GM04503 (cell line): ENCODE data around the gene CFAP65.

Source experiments
- DNase-seq: peaks from one replicate; pipeline ENCODE4 v3.0.0-alpha.2; 2012; ENCODE audit warnings: low read depth

The CFAP65 gene

GRCh38 chr2:219060821-219061791 is 19.8 kb upstream of the CFAP65 start, which contains the start of gene IHH:
IHH (minus strand) TSS chr2:219060921; CDS start chr2:219060467, 454 bp downstream.
- DNase-seq = no peak

DNA sequence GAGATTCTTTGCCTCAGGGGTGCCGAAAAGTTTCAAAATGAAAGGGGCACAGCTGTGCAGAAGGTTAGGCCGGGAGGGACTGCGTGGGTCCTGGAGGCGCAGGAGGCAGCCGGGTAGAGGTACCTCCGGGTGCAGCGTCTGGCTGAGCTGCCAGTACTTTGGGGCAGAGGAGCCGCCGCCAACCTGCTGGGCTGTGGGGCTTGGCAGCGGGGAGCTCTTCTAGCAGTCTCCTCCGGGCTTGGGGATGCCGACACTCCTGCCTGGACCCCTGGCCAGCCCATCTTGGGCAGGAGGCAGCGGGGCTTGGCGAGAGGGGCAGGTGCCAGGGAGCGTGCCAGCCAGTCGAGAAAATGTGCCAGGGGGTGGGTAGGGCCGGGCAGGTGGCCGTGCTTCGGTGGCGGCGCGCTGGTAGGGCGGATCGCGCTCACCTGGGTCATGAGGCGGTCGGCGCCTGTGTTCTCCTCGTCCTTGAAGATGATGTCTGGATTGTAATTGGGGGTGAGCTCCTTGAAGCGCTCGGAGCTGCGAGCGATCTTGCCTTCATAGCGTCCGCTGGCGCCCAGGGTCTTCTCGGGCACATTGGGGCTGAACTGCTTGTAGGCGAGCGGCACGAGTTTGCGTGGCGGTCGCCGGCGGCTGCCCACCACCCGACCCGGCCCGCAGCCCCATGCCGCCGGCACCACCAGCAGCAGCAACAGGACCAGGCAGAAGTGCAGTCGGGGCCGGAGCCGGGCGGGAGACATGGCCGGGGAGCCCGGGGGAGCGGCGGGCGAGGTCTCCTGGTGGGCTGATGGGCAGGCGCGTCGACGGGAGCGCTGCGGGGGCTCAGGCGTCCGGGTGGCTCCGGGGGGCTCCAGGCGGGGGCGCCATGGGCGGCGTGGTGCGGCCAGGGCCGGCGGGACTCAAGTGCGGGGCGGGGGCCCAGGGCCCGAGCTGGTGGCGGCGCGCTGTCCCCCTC is 18.7 kb upstream of the CFAP65 start:
- no peak for DNase-seq

GRCh38 chr2:219059375-219059724 is 18.0 kb upstream of the CFAP65 start:
- DNase-seq = no peak

GRCh38 chr2:219058541-219059374 is 17.4 kb upstream of the CFAP65 start:
- DNase-seq = no peak

- DNase-seq = no peak
Measured at GRCh38 chr2:219057709-219058540, 16.6 kb upstream of the CFAP65 start.

GRCh38 chr2:219056896-219057708 is 15.8 kb upstream of the CFAP65 start:
- no peak for DNase-seq

- DNase-seq = no peak
Measured at GRCh38 chr2:219056176-219056895, 15.0 kb upstream of the CFAP65 start.

GRCh38 chr2:219054956-219055903 is 13.9 kb upstream of the CFAP65 start:
- DNase-seq = no peak

DNA sequence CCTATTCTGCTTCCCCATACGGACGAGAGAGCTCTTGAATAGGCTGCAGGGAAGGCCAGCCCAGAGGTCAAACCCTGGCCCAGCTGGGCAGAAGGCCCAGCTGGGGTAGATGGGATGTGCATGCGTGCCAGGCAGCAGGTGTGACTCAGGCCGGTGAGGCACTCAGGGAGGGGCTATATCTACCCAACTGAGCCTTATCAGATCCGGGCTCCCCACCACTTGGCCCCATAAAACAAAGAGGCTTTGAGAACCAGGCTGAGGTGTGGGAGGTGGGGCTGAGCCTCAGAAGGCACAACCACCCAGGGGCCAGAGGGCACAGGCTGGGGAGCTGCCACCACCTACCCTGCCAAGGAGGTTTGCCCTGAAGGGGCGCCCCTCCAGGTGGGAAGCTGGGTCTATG is 8.0 kb upstream of the CFAP65 start:
- DNase-seq = no peak

GRCh38 chr2:219045937-219046550 is 4.7 kb upstream of the CFAP65 start:
- no peak for DNase-seq

- no peak for DNase-seq
Measured at GRCh38 chr2:219042750-219043149, 1.4 kb upstream of the CFAP65 start.

DNA sequence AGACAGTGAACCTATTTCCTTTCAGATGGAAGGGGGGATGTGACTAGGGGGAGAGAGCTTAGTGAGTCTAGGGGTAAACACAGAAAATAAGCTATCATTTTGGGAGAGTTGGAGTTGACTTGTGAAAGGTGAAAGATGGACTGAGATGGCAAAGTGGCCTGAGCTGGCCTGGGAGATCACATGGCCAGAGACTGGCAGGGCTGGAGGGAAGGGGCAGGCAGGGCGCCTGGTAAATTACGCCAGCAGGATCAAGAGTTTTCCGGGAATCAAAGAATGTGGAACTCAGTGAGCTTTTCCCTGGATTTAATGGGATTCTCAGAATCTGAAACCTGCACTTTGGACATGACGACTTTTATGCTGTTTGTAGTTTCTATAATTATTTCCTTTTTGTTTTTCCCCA is 841 bp upstream of the CFAP65 start:
- DNase-seq = no peak

- DNase-seq = no peak
Measured at GRCh38 chr2:219038600-219038999, 2.7 kb downstream of the CFAP65 start.

- no peak for DNase-seq
Measured at GRCh38 chr2:219037783-219038499, 3.4 kb downstream of the CFAP65 start.

GRCh38 chr2:219035942-219036341 is 5.4 kb downstream of the CFAP65 start:
- no peak for DNase-seq

DNA sequence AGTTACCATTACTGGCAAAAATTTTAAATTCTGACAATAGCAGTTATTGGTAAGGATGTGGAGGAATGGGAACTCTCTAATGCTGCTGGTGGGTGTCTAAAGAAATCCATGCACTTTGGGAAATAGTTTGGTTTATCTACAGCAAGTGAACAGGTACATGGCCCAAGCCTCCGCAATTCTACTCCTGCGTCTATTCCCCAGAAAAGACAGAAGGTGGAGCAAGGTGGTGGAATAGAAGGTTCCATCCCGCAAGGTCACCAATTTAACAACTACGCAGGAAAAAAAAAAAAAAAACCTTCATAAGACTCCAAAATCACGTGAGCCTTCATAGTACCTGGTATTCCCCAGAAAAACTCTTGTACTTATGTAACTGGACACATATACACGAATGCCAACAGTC is 6.5 kb downstream of the CFAP65 start:
- no peak for DNase-seq
